ENCODE results near the gene AFF3.

- TF ChIP-seq CTCF (IDR thresholded peaks at IDR 0.05) (no peak), POLR2AphosphoS5 (IDR thresholded peaks at IDR 0.05) (no peak), POLR2A (IDR thresholded peaks at IDR 0.05) (no peak)
Observed at GRCh38 chr2:99822474-99823207, 319.7 kb downstream of the AFF3 start.

Measured in stomach (tissue), 4 donors.